Glutamatergic neuron (in vitro differentiated cells): ENCODE data around the gene WASF1. TPM values are rescaled to one million over a fixed set of nuclear protein-coding genes. Genes with fewer than 3 reads are reported as not detected.

Experiments
- DNase-seq: peaks from one replicate; pipeline ENCODE4 v3.0.0; 2022
- H3K27ac Mint-ChIP-seq: one replicate; pipeline ENCODE4 v1.8.0; 2020; ENCODE audit warnings: mild to moderate bottlenecking, mixed read lengths, inconsistent platforms; ENCODE audit not compliant: unreplicated experiment
- H3K27me3 Mint-ChIP-seq: one replicate; pipeline ENCODE4 v1.8.0; 2020; ENCODE audit warnings: mild to moderate bottlenecking, moderate library complexity, mixed read lengths, inconsistent platforms; ENCODE audit not compliant: unreplicated experiment
- H3K36me3 Mint-ChIP-seq: one replicate; pipeline ENCODE4 v1.8.0; 2020; ENCODE audit warnings: mild to moderate bottlenecking, mixed read lengths, inconsistent platforms; ENCODE audit not compliant: unreplicated experiment
- H3K4me1 Mint-ChIP-seq: one replicate; pipeline ENCODE4 v1.8.0; 2020; ENCODE audit warnings: mild to moderate bottlenecking, low read depth, mixed read lengths, inconsistent platforms; ENCODE audit not compliant: unreplicated experiment
- H3K4me3 Mint-ChIP-seq: one replicate; pipeline ENCODE4 v1.8.0; 2020; ENCODE audit warnings: mild to moderate bottlenecking, mixed read lengths, inconsistent platforms; ENCODE audit not compliant: unreplicated experiment
- H3K9me3 Mint-ChIP-seq: one replicate; pipeline ENCODE4 v1.8.0; 2020; ENCODE audit warnings: mild to moderate bottlenecking, moderate library complexity, mixed read lengths, inconsistent platforms; ENCODE audit not compliant: unreplicated experiment
- CTCF ChIP-seq: fragments of 200-600 bp; sonication (generic); IDR thresholded peaks from one replicate; pipeline ENCODE4 v1.5.0; 2021; ENCODE audit not compliant: partially characterized antibody, unreplicated experiment
- total RNA-seq: library from RNA; stranded (reverse); fragmentation: NEBNext Ultra II Directional; extraction: Animal tissue kit (Norgen Biotek cat#: 25700); gene quantifications from one replicate; pipeline ENCODE4 v1.2.1, GENCODE V29; 2021; ENCODE audit not compliant: unreplicated experiment

The WASF1 gene
- total RNA-seq, 1 donor from 2014 or later, result 92.7 TPM

GRCh38 chr6:110140650-110141049 lies 38.8 kb downstream of the WASF1 start:
- no peak for DNase-seq
- H3K4me1 Mint-ChIP-seq, result no peaks in the 10 kb centered on the region
- H3K4me3 Mint-ChIP-seq, result no peak overlapping the region
- peaks cover 10% of the 10 kb centered on the region for H3K9me3 Mint-ChIP-seq
- peaks cover 24% of the 10 kb centered on the region for H3K36me3 Mint-ChIP-seq
- peaks cover 4% of the 10 kb centered on the region for H3K27me3 Mint-ChIP-seq
- no peak for TF ChIP-seq CTCF
- H3K27ac Mint-ChIP-seq, result no peak overlapping the region

GRCh38 chr6:110139052-110139451 lies 40.4 kb downstream of the WASF1 start:
- no peak for DNase-seq
- Mint-ChIP-seq H3K36me3 (peaks cover 24% of the 10 kb centered on the region), H3K27ac (no peak overlapping the region), H3K4me1 (no peaks in the 10 kb centered on the region), H3K9me3 (peaks cover 10% of the 10 kb centered on the region), H3K4me3 (no peak overlapping the region), H3K27me3 (peaks cover 4% of the 10 kb centered on the region)
- TF ChIP-seq CTCF, result no peak

- no peak overlapping the region for H3K4me3 Mint-ChIP-seq
Measured at GRCh38 chr6:110137924-110138887, 41.3 kb downstream of the WASF1 start.

GRCh38 chr6:110130362-110130761 lies 49.1 kb downstream of the WASF1 start:
- Mint-ChIP-seq H3K27ac (no peak overlapping the region), H3K36me3 (no peaks in the 10 kb centered on the region), H3K4me1 (peaks cover 4% of the 10 kb centered on the region), H3K27me3 (no peaks in the 10 kb centered on the region), H3K9me3 (no peaks in the 10 kb centered on the region), H3K4me3 (no peak overlapping the region)
- no peak for TF ChIP-seq CTCF
- no peak for DNase-seq

More at GRCh38 chr6:110137924-110138887, 41.3 kb downstream of the WASF1 start:
- H3K36me3 Mint-ChIP-seq, result peaks cover 24% of the 10 kb centered on the region
- no peak overlapping the region for H3K27ac Mint-ChIP-seq
- no peaks in the 10 kb centered on the region for H3K4me1 Mint-ChIP-seq
- peaks cover 4% of the 10 kb centered on the region for H3K27me3 Mint-ChIP-seq
- peaks cover 8% of the 10 kb centered on the region for H3K9me3 Mint-ChIP-seq
- TF ChIP-seq CTCF, result no peak
- DNase-seq, result no peak

- DNase-seq, result no peak
- no peak overlapping the region for H3K27ac Mint-ChIP-seq
- H3K9me3 Mint-ChIP-seq, result no peaks in the 10 kb centered on the region
- H3K27me3 Mint-ChIP-seq, result no peaks in the 10 kb centered on the region
- H3K4me3 Mint-ChIP-seq, result no peak overlapping the region
- H3K36me3 Mint-ChIP-seq, result no peaks in the 10 kb centered on the region
- peaks cover 9% of the 10 kb centered on the region for H3K4me1 Mint-ChIP-seq
- TF ChIP-seq CTCF, result no peak
Measured at GRCh38 chr6:110128418-110128817, 51.1 kb downstream of the WASF1 start.
